WTC11 (cell line): Measurements from ENCODE around the gene OR2T6. TPM values are rescaled to one million over a fixed set of nuclear protein-coding genes. Genes with fewer than 3 reads are reported as not detected.

Experiments used
- ATAC-seq: fragments of 200-7000 bp; cut with Tn5 transposase; 2 replicates; pipeline ENCODE4 v1.10.0; 2021; ENCODE audit warnings: mild to moderate bottlenecking, moderate library complexity
- CTCF ChIA-PET: fragments of 300-600 bp; sonication (Branson Sonifier 250); formaldehyde crosslinking; loops from one replicate; lab custom pipeline; 2021; ENCODE audit warnings: antibody characterized with exemption; lab: Charles Lee
- POLR2A ChIA-PET: fragments of 350-600 bp; sonication (Branson Sonifier 250); formaldehyde crosslinking; loops from one replicate; lab custom pipeline; 2021; ENCODE audit warnings: antibody characterized with exemption; lab: Charles Lee
- DNase-seq: peaks from one replicate; pipeline ENCODE4 v3.0.0; 2021; ENCODE audit warnings: low spot score
- H3K27ac Mint-ChIP-seq: 2 replicates; pipeline ENCODE4 v1.8.0; 2021; ENCODE audit warnings: mixed read lengths
- H3K27me3 Mint-ChIP-seq: 2 replicates; pipeline ENCODE4 v1.8.0; 2021; ENCODE audit warnings: low read depth, mild to moderate bottlenecking, moderate library complexity, mixed read lengths
- H3K36me3 Mint-ChIP-seq: 2 replicates; pipeline ENCODE4 v1.8.0; 2021; ENCODE audit warnings: mixed read lengths
- H3K4me1 Mint-ChIP-seq: 2 replicates; pipeline ENCODE4 v1.8.0; 2022; ENCODE audit warnings: mixed read lengths
- H3K4me3 Mint-ChIP-seq: 2 replicates; pipeline ENCODE4 v1.8.0; 2021; ENCODE audit warnings: mild to moderate bottlenecking, moderate library complexity, mixed read lengths
- H3K9me3 Mint-ChIP-seq: 2 replicates; pipeline ENCODE4 v1.8.0; 2021; ENCODE audit warnings: mixed read lengths
- AFF4 ChIP-seq: sonication (generic); formaldehyde crosslinking; IDR thresholded peaks from 2 replicates; pipeline ENCODE4 v1.8.1; 2023; ENCODE audit warnings: mild to moderate bottlenecking, missing genetic modification reagents, borderline replicate concordance
- ATF1 ChIP-seq: sonication (generic); formaldehyde crosslinking; IDR thresholded peaks from 2 replicates; pipeline ENCODE4 v1.8.1; 2023; ENCODE audit warnings: mild to moderate bottlenecking, moderate library complexity, missing genetic modification reagents
- CREM ChIP-seq: sonication (generic); formaldehyde crosslinking; IDR thresholded peaks from 2 replicates; pipeline ENCODE4 v1.8.1; 2022; ENCODE audit warnings: mild to moderate bottlenecking, missing genetic modification reagents, moderate library complexity
- ELF4 ChIP-seq: sonication (generic); formaldehyde crosslinking; IDR thresholded peaks from 2 replicates; pipeline ENCODE4 v1.8.1; 2022; ENCODE audit warnings: low read depth, mild to moderate bottlenecking, moderate library complexity, missing genetic modification reagents
- ETV6 ChIP-seq: sonication (generic); formaldehyde crosslinking; IDR thresholded peaks from 2 replicates; pipeline ENCODE4 v1.8.1; 2022; ENCODE audit warnings: mild to moderate bottlenecking, missing genetic modification reagents
- FOXP1 ChIP-seq: sonication (generic); formaldehyde crosslinking; IDR thresholded peaks from 2 replicates; pipeline ENCODE4 v1.8.0; 2022; ENCODE audit warnings: missing genetic modification reagents, mild to moderate bottlenecking, moderate library complexity, borderline replicate concordance
- GTF2I ChIP-seq: fragments of 250-450 bp; sonication (Bioruptor Pico); conservative IDR thresholded peaks from 2 replicates; pipeline ENCODE4 v1.4.0; 2021; ENCODE audit warnings: mild to moderate bottlenecking
- IRF1 ChIP-seq: sonication (generic); formaldehyde crosslinking; IDR thresholded peaks from 2 replicates; pipeline ENCODE4 v1.8.0; 2023; ENCODE audit warnings: missing genetic modification reagents
- MYBL2 ChIP-seq: sonication (generic); formaldehyde crosslinking; IDR thresholded peaks from 2 replicates; pipeline ENCODE4 v1.8.1; 2023; ENCODE audit warnings: mild to moderate bottlenecking, moderate library complexity, missing genetic modification reagents
- NR1H2 ChIP-seq: sonication (generic); formaldehyde crosslinking; IDR thresholded peaks from 2 replicates; pipeline ENCODE4 v1.9.0; 2021; ENCODE audit warnings: mild to moderate bottlenecking, moderate library complexity, missing genetic modification reagents
- NR3C1 ChIP-seq: sonication (generic); formaldehyde crosslinking; conservative IDR thresholded peaks from 2 replicates; pipeline ENCODE4 v1.8.1; 2023; ENCODE audit warnings: low read depth, mild to moderate bottlenecking, missing genetic modification reagents
- PRRX2 ChIP-seq: fragments of 250-450 bp; sonication (Bioruptor Pico); IDR thresholded peaks from 2 replicates; pipeline ENCODE4 v1.8.0; 2021; ENCODE audit warnings: mild to moderate bottlenecking
- RELA ChIP-seq: sonication (generic); formaldehyde crosslinking; IDR thresholded peaks from 2 replicates; pipeline ENCODE4 v1.8.1; 2022; ENCODE audit warnings: missing genetic modification reagents, mild to moderate bottlenecking, borderline replicate concordance
- SOX15 ChIP-seq: fragments of 250-450 bp; sonication (Bioruptor Pico); IDR thresholded peaks from 2 replicates; pipeline ENCODE4 v1.9.0; 2021; ENCODE audit warnings: mild to moderate bottlenecking
- ZBTB21 ChIP-seq: sonication (generic); formaldehyde crosslinking; IDR thresholded peaks from 2 replicates; pipeline ENCODE4 v1.8.1; 2023; ENCODE audit warnings: mild to moderate bottlenecking, missing genetic modification reagents, borderline replicate concordance
- ZNF138 ChIP-seq: sonication (generic); formaldehyde crosslinking; conservative IDR thresholded peaks from 2 replicates; pipeline ENCODE4 v1.8.1; 2022; ENCODE audit warnings: mild to moderate bottlenecking, moderate library complexity, missing genetic modification reagents
- ZNF416 ChIP-seq: fragments of 250-450 bp; sonication (Bioruptor Pico); IDR thresholded peaks from 2 replicates; pipeline ENCODE4 v1.9.0; 2021; ENCODE audit warnings: mild to moderate bottlenecking, inconsistent platforms
- ZNF423 ChIP-seq: fragments of 250-450 bp; sonication (Bioruptor Pico); IDR thresholded peaks from 2 replicates; pipeline ENCODE4 v2.1.2; 2022; ENCODE audit warnings: mild to moderate bottlenecking, moderate library complexity
- total RNA-seq: library from RNA; stranded (reverse); gene quantifications from 3 replicates; pipeline ENCODE4 v1.2.3, GENCODE V29; 2021
- TF ChIP-seq, protein P1 (sequence below): sonication (generic); formaldehyde crosslinking; IDR thresholded peaks from 2 replicates; pipeline ENCODE4 v1.8.1; 2023; ENCODE audit warnings: mild to moderate bottlenecking, missing genetic modification reagents, moderate library complexity
- TF ChIP-seq, protein P2 (sequence below): fragments of 250-450 bp; sonication (Bioruptor Pico); IDR thresholded peaks from 2 replicates; pipeline ENCODE4 v2.1.2; 2022; ENCODE audit warnings: mild to moderate bottlenecking, moderate library complexity
- TF ChIP-seq, protein P3 (sequence below): fragments of 250-450 bp; sonication (Bioruptor Pico); conservative IDR thresholded peaks from 2 replicates; pipeline ENCODE4 v1.9.0; 2021; ENCODE audit warnings: mild to moderate bottlenecking
- TF ChIP-seq, protein P4 (sequence below): sonication (generic); formaldehyde crosslinking; IDR thresholded peaks from 2 replicates; pipeline ENCODE4 v1.8.1; 2023; ENCODE audit warnings: mild to moderate bottlenecking, moderate library complexity, missing genetic modification reagents
- TF ChIP-seq, protein P5 (sequence below): sonication (generic); formaldehyde crosslinking; IDR thresholded peaks from 2 replicates; pipeline ENCODE4 v1.8.1; 2022; ENCODE audit warnings: low read depth, missing genetic modification reagents, borderline replicate concordance

Gene OR2T6
- total RNA-seq, 1 experiment from 2014 or later: not detected

GRCh38 chr1:248388426-248388825 is 12.9 kb downstream of the OR2T6 start:
- Mint-ChIP-seq H3K27ac (no peak overlapping the region), H3K36me3 (peaks cover 81% of the 10 kb centered on the region), H3K4me3 (no peak overlapping the region), H3K27me3 (peaks cover 7% of the 10 kb centered on the region), H3K9me3 (peaks cover 80% of the 10 kb centered on the region), H3K4me1 (no peaks in the 10 kb centered on the region)
- CTCF ChIA-PET: no interaction called here
- ATAC-seq (no peak), DNase-seq (no peak)
- POLR2A ChIA-PET: no interaction called here
- TF ChIP-seq ZNF138 (CRISPR knock-in tag) (no peak), GTF2I (CRISPR knock-in tag) (no peak), RELA (CRISPR knock-in tag) (no peak), MYBL2 (no peak)

- Mint-ChIP-seq H3K27me3 (peaks cover 12% of the 10 kb centered on the region), H3K4me1 (no peaks in the 10 kb centered on the region), H3K36me3 (peaks cover 90% of the 10 kb centered on the region), H3K27ac (no peak overlapping the region), H3K9me3 (peaks cover 95% of the 10 kb centered on the region), H3K4me3 (no peak overlapping the region)
- DNase-seq (no peak), ATAC-seq (no peak)
- TF ChIP-seq ZNF423 (CRISPR knock-in tag): no peak
- no peak for TF ChIP-seq FOXP1 (CRISPR knock-in tag)
- TF ChIP-seq, protein P1, sequence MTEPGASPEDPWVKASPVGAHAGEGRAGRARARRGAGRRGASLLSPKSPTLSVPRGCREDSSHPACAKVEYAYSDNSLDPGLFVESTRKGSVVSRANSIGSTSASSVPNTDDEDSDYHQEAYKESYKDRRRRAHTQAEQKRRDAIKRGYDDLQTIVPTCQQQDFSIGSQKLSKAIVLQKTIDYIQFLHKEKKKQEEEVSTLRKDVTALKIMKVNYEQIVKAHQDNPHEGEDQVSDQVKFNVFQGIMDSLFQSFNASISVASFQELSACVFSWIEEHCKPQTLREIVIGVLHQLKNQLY (CRISPR knock-in tag): no peak
- no peak for TF ChIP-seq ZNF416 (CRISPR knock-in tag)
- TF ChIP-seq PRRX2 (CRISPR knock-in tag): no peak
- no peak for TF ChIP-seq ETV6 (CRISPR knock-in tag)
- no peak for TF ChIP-seq IRF1 (CRISPR knock-in tag)
- TF ChIP-seq, protein P2, sequence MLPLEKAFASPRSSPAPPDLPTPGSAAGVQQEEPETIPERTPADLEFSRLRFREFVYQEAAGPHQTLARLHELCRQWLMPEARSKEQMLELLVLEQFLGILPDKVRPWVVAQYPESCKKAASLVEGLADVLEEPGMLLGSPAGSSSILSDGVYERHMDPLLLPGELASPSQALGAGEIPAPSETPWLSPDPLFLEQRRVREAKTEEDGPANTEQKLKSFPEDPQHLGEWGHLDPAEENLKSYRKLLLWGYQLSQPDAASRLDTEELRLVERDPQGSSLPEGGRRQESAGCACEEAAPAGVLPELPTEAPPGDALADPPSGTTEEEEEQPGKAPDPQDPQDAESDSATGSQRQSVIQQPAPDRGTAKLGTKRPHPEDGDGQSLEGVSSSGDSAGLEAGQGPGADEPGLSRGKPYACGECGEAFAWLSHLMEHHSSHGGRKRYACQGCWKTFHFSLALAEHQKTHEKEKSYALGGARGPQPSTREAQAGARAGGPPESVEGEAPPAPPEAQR (CRISPR knock-in tag): no peak
- no peak for TF ChIP-seq SOX15 (CRISPR knock-in tag)
- TF ChIP-seq CREM: no peak
- TF ChIP-seq, protein P3, sequence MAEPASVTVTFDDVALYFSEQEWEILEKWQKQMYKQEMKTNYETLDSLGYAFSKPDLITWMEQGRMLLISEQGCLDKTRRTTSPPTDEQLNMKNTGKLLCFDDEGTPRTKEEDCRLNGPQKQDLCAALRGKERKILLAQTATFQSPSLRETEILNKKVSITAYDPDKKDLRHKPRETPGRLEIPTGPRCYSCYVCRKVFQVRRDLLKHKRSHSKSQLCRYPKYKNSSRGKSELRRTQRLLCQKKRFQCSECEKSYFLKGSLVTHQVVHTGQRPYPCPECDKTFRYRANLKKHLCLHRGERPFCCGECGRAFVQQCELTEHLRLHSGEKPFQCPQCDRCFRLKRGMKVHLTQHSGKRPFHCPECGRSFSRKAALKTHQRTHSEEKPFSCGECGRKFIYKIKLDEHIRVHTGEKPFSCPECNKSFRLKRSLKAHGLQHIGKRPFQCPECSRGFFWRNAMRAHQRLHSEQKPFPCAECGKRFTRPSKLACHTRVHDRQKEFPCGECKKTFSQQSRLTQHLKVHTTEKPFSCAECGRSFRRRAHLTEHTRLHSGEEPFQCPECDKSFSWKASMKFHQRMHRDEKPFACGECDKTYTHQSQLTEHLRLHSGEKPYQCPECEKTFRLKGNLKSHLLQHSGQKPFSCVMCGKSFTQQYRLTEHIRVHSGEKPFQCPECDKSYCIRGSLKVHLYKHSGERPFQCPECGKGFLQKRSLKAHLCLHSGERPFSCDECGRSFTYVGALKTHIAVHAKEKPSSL (CRISPR knock-in tag): no peak
- TF ChIP-seq NR3C1 (CRISPR knock-in tag): no peak
- no peak for TF ChIP-seq ELF4 (CRISPR knock-in tag)
- no peak for TF ChIP-seq NR1H2 (CRISPR knock-in tag)
- no peak for TF ChIP-seq AFF4 (CRISPR knock-in tag)
- TF ChIP-seq ATF1 (CRISPR knock-in tag): no peak
- no peak for TF ChIP-seq ZBTB21 (CRISPR knock-in tag)
- TF ChIP-seq, protein P4, sequence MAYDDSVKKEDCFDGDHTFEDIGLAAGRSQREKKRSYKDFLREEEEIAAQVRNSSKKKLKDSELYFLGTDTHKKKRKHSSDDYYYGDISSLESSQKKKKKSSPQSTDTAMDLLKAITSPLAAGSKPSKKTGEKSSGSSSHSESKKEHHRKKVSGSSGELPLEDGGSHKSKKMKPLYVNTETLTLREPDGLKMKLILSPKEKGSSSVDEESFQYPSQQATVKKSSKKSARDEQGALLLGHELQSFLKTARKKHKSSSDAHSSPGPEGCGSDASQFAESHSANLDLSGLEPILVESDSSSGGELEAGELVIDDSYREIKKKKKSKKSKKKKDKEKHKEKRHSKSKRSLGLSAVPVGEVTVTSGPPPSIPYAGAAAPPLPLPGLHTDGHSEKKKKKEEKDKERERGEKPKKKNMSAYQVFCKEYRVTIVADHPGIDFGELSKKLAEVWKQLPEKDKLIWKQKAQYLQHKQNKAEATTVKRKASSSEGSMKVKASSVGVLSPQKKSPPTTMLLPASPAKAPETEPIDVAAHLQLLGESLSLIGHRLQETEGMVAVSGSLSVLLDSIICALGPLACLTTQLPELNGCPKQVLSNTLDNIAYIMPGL (CRISPR knock-in tag): no peak
- TF ChIP-seq, protein P5, sequence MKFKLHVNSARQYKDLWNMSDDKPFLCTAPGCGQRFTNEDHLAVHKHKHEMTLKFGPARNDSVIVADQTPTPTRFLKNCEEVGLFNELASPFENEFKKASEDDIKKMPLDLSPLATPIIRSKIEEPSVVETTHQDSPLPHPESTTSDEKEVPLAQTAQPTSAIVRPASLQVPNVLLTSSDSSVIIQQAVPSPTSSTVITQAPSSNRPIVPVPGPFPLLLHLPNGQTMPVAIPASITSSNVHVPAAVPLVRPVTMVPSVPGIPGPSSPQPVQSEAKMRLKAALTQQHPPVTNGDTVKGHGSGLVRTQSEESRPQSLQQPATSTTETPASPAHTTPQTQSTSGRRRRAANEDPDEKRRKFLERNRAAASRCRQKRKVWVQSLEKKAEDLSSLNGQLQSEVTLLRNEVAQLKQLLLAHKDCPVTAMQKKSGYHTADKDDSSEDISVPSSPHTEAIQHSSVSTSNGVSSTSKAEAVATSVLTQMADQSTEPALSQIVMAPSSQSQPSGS (CRISPR knock-in tag): no peak
- TF ChIP-seq RELA (CRISPR knock-in tag): no peak
- ChIA-PET CTCF (no interaction called here), POLR2A (no interaction called here)
These were observed 17.5 kb downstream of the OR2T6 start for GRCh38 chr1:248393050-248393449.
